H9 (cell line): ENCODE data around the gene FAM78B. TPM values are rescaled to one million over a fixed set of nuclear protein-coding genes. Genes with fewer than 3 reads are reported as not detected.

Source experiments
- DNase-seq: peaks from one replicate; pipeline ENCODE4 v3.0.0-alpha.2; 2017
- H2AFZ ChIP-seq: one replicate; pipeline ENCODE4 v1.6.1; 2013; ENCODE audit warnings: mild to moderate bottlenecking, low read length, control low read depth, moderate library complexity
- H2AK5ac ChIP-seq: 2 replicates; pipeline ENCODE4 v1.6.1; 2013; ENCODE audit warnings: low read length, control low read depth, mixed read lengths; ENCODE audit not compliant: insufficient read length
- H2BK120ac ChIP-seq: one replicate; pipeline ENCODE4 v1.6.1; 2013; ENCODE audit warnings: low read depth, mild to moderate bottlenecking, low read length, control low read depth, inconsistent platforms; ENCODE audit not compliant: poor library complexity, severe bottlenecking
- H2BK12ac ChIP-seq: 2 replicates; pipeline ENCODE4 v1.6.1; 2013; ENCODE audit warnings: low read length, control low read depth, mixed read lengths, low read depth; ENCODE audit not compliant: insufficient read length
- H2BK15ac ChIP-seq: 2 replicates; pipeline ENCODE4 v1.6.1; 2013; ENCODE audit warnings: low read depth, low read length, control low read depth
- H2BK20ac ChIP-seq: one replicate; pipeline ENCODE4 v1.6.1; 2013; ENCODE audit warnings: low read depth, mild to moderate bottlenecking, low read length, control low read depth, inconsistent platforms; ENCODE audit not compliant: poor library complexity, severe bottlenecking
- H2BK5ac ChIP-seq: 2 replicates; pipeline ENCODE4 v1.6.1; 2013; ENCODE audit warnings: low read length, control low read depth, mixed read lengths; ENCODE audit not compliant: insufficient read length
- H3K14ac ChIP-seq: 2 replicates; pipeline ENCODE4 v1.6.1; 2013; ENCODE audit warnings: low read length, control low read depth; ENCODE audit not compliant: insufficient read depth
- H3K18ac ChIP-seq: 2 replicates; pipeline ENCODE4 v1.6.1; 2013; ENCODE audit warnings: low read depth, mild to moderate bottlenecking, mixed read lengths, low read length, control low read depth; ENCODE audit not compliant: insufficient read length
- H3K23ac ChIP-seq: 2 replicates; pipeline ENCODE4 v1.6.1; 2013; ENCODE audit warnings: low read length, control low read depth, mixed read lengths, low read depth; ENCODE audit not compliant: insufficient read length
- H3K23me2 ChIP-seq: 2 replicates; pipeline ENCODE4 v1.6.1; 2013; ENCODE audit warnings: low read depth, mild to moderate bottlenecking, mixed read lengths, low read length, control low read depth; ENCODE audit not compliant: insufficient read length, poor library complexity, severe bottlenecking
- H3K27ac ChIP-seq: 2 replicates; pipeline ENCODE4 v1.5.1; 2013; ENCODE audit warnings: low read length, control low read depth, mixed read lengths, low read depth; ENCODE audit not compliant: insufficient read length
- H3K27me3 ChIP-seq: 2 replicates; pipeline ENCODE4 v1.6.1; 2013; ENCODE audit warnings: low read length, control low read depth, inconsistent platforms; ENCODE audit not compliant: insufficient read depth
- H3K4ac ChIP-seq: 2 replicates; pipeline ENCODE4 v1.6.1; 2013; ENCODE audit warnings: low read depth, mild to moderate bottlenecking, control low read depth, inconsistent platforms, low read length, moderate library complexity
- H3K4me1 ChIP-seq: 2 replicates; pipeline ENCODE4 v1.6.1; 2013; ENCODE audit warnings: low read length, control low read depth, inconsistent platforms; ENCODE audit not compliant: insufficient read depth
- H3K4me2 ChIP-seq: 2 replicates; pipeline ENCODE4 v1.6.1; 2013; ENCODE audit warnings: low read length, control low read depth, mixed read lengths; ENCODE audit not compliant: insufficient read length, insufficient read depth
- H3K56ac ChIP-seq: 2 replicates; pipeline ENCODE4 v1.6.1; 2013; ENCODE audit warnings: low read depth, mild to moderate bottlenecking, mixed read lengths, low read length, control low read depth; ENCODE audit not compliant: insufficient read length
- H3K79me1 ChIP-seq: 2 replicates; pipeline ENCODE4 v1.6.1; 2013; ENCODE audit warnings: low read depth, mild to moderate bottlenecking, moderate library complexity, low read length, control low read depth, inconsistent platforms; ENCODE audit not compliant: insufficient read depth, poor library complexity, severe bottlenecking
- H3K79me2 ChIP-seq: 2 replicates; pipeline ENCODE4 v1.6.1; 2013; ENCODE audit warnings: low read length, control low read depth, inconsistent platforms; ENCODE audit not compliant: insufficient read depth
- H3K9ac ChIP-seq: 2 replicates; pipeline ENCODE4 v1.6.1; 2013; ENCODE audit warnings: low read length, control low read depth, mixed read lengths; ENCODE audit not compliant: insufficient read length; ENCODE audit errors: extremely low read depth
- H3K9me3 ChIP-seq: one replicate; pipeline ENCODE4 v1.6.1; 2013; ENCODE audit warnings: low read depth, low read length, inconsistent platforms; ENCODE audit not compliant: control insufficient read depth
- H3T11ph ChIP-seq: one replicate; pipeline ENCODE4 v1.6.1; 2013; ENCODE audit warnings: mild to moderate bottlenecking, low read length, control low read depth, inconsistent platforms
- H4K20me1 ChIP-seq: one replicate; pipeline ENCODE4 v1.6.1; 2013; ENCODE audit not compliant: control insufficient read depth, insufficient read length, insufficient read depth
- H4K5ac ChIP-seq: 2 replicates; pipeline ENCODE4 v1.6.1; 2013; ENCODE audit warnings: low read depth, mild to moderate bottlenecking, mixed read lengths, low read length, control low read depth; ENCODE audit not compliant: insufficient read length
- H4K8ac ChIP-seq: replicated peaks from 2 replicates; pipeline ENCODE4 v1.6.1; 2013; ENCODE audit warnings: low read length, control low read depth, mixed read lengths, low read depth; ENCODE audit not compliant: insufficient read length
- H4K91ac ChIP-seq: 2 replicates; pipeline ENCODE4 v1.6.1; 2013; ENCODE audit warnings: low read depth, mild to moderate bottlenecking, moderate library complexity, mixed read lengths, low read length, control low read depth; ENCODE audit not compliant: insufficient read length
- H3K27ac Mint-ChIP-seq, 3 experiments: 2 replicates in 2 of 3; 3 replicates in 1 of 3; pipeline ENCODE4 v1.8.0; 2020 to 2021; ENCODE audit warnings: mixed read lengths in 3 of 3, mild to moderate bottlenecking in 1 of 3, moderate library complexity in 1 of 3
- H3K27me3 Mint-ChIP-seq: 2 replicates; pipeline ENCODE4 v1.8.0; 2021; ENCODE audit warnings: low read depth, mild to moderate bottlenecking, moderate library complexity, mixed read lengths
- H3K36me3 Mint-ChIP-seq, 3 experiments: 2 replicates in 2 of 3; 3 replicates in 1 of 3; pipeline ENCODE4 v1.8.0; 2020 to 2021; ENCODE audit warnings: low read depth in 3 of 3, mixed read lengths in 3 of 3; ENCODE audit not compliant: insufficient read depth in 1 of 3
- H3K4me1 Mint-ChIP-seq, 2 experiments: 2 replicates each; pipeline ENCODE4 v1.8.0; 2020; ENCODE audit warnings: mixed read lengths in 2 of 2
- H3K4me3 Mint-ChIP-seq, 2 experiments: 2 replicates in 1 of 2; 3 replicates in 1 of 2; pipeline ENCODE4 v1.8.0; 2020 to 2021; ENCODE audit warnings: mild to moderate bottlenecking in 2 of 2, mixed read lengths in 2 of 2, moderate library complexity in 1 of 2
- H3K9me3 Mint-ChIP-seq, 2 experiments: 2 replicates in 1 of 2; 3 replicates in 1 of 2; pipeline ENCODE4 v1.8.0; 2020; ENCODE audit warnings: mild to moderate bottlenecking in 2 of 2, mixed read lengths in 2 of 2, moderate library complexity in 1 of 2
- WGBS: extraction: QIAGEN DNeasy Blood & Tissue Kit; methylation state at CpG from one replicate; pipeline ENCODE4 v1.1.7; 2013; ENCODE audit warnings: missing lambda C conversion rate, low lambda C conversion rate, mixed read lengths; ENCODE audit not compliant: insufficient read length; ENCODE audit errors: extremely low coverage; 5-methylcytosine and 5-hydroxymethylcytosine counted together
- total RNA-seq: library from RNA; stranded (reverse); gene quantifications from 2 replicates; pipeline ENCODE4 v1.2.1, GENCODE V29; 2021
- TF ChIP-seq, protein P1 (sequence below): fragments of 200-600 bp; sonication (generic); conservative IDR thresholded peaks from 3 replicates; pipeline ENCODE4 v1.8.0; 2021; ENCODE audit warnings: antibody characterized with exemption, mild to moderate bottlenecking

The FAM78B gene
- total RNA-seq, 1 experiment from 2014 or later: 2.3 TPM

DNA sequence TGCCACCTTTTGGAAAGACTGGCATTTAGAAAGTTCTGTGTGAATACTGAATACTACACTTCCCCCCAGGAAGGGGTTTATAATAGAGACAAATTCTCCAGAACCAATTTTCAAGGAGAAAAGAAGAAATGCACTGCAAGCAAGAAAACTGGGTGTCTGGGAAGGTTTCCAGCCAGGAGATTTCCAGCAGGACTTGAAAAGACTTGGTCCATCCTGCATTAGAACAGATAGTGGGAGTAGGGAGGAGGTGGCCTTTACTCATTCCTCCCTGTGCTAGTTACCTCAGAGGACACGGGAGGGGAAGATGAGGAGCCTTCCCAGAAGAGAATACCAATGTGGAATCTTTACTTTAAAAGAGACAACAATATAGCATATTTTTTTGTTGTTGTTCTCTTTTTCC is 52.4 kb downstream of the FAM78B start:
- no peak overlapping the region for H4K5ac ChIP-seq
- H3K36me3 Mint-ChIP-seq: no peaks in the 10 kb centered on the region

More for the DNA sequence above, 52.4 kb downstream of the FAM78B start:
- Mint-ChIP-seq H3K27ac (no peak overlapping the region), H3K4me3 (no peak overlapping the region), H3K4me1 (peaks cover 7 to 9% of the 10 kb centered on the region in 2 experiments), H3K9me3 (no peaks in the 10 kb centered on the region), H3K27me3 (no peaks in the 10 kb centered on the region)
- Histone ChIP-seq H3K4ac (no peak overlapping the region), H2BK20ac (no peak overlapping the region), H3K56ac (no peak overlapping the region), H3K79me2 (no peaks in the 10 kb centered on the region), H4K8ac (no peak overlapping the region), H3K27ac (no peak overlapping the region), H2BK5ac (no peak overlapping the region), H4K20me1 (no peaks in the 10 kb centered on the region), H4K91ac (no peak overlapping the region), H2BK12ac (no peak overlapping the region), H3K27me3 (no peaks in the 10 kb centered on the region), H2AK5ac (no peak overlapping the region), H2AFZ (no peak overlapping the region), H3K79me1 (no peaks in the 10 kb centered on the region), H2BK120ac (no peak overlapping the region), H3T11ph (no peak overlapping the region), H3K9ac (no peak overlapping the region), H3K4me2 (no peak overlapping the region), H3K18ac (no peak overlapping the region), H3K23me2 (no peaks in the 10 kb centered on the region), H3K23ac (no peak overlapping the region), H3K4me1 (peaks cover 2% of the 10 kb centered on the region; the same call in 1 of the 2 replicates), H3K9me3 (no peaks in the 10 kb centered on the region), H2BK15ac (no peak overlapping the region), H3K14ac (no peak overlapping the region)
- no CpG with 5 or more reads among the region's 1 CpG for WGBS
- no peak for DNase-seq
- TF ChIP-seq, protein P1, sequence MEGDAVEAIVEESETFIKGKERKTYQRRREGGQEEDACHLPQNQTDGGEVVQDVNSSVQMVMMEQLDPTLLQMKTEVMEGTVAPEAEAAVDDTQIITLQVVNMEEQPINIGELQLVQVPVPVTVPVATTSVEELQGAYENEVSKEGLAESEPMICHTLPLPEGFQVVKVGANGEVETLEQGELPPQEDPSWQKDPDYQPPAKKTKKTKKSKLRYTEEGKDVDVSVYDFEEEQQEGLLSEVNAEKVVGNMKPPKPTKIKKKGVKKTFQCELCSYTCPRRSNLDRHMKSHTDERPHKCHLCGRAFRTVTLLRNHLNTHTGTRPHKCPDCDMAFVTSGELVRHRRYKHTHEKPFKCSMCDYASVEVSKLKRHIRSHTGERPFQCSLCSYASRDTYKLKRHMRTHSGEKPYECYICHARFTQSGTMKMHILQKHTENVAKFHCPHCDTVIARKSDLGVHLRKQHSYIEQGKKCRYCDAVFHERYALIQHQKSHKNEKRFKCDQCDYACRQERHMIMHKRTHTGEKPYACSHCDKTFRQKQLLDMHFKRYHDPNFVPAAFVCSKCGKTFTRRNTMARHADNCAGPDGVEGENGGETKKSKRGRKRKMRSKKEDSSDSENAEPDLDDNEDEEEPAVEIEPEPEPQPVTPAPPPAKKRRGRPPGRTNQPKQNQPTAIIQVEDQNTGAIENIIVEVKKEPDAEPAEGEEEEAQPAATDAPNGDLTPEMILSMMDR: no peak
